Ectodermal cell (in vitro differentiated cells): ENCODE data around the gene BAIAP2L2.
"Not testable (repeated sequence)": the region's sequence is repeated elsewhere in the genome, so short reads cannot be mapped to it uniquely, and the experiment has no call there.

Experiments used
- H3K27ac ChIP-seq: 2 replicates; pipeline ENCODE4 v1.7.0; 2013; ENCODE audit warnings: mild to moderate bottlenecking, low read depth, low read length; ENCODE audit not compliant: insufficient read depth, poor library complexity, severe bottlenecking
- H3K27me3 ChIP-seq: 2 replicates; pipeline ENCODE4 v1.7.0; 2013; ENCODE audit warnings: mild to moderate bottlenecking, low read length; ENCODE audit not compliant: insufficient read depth, control insufficient read depth, poor library complexity, severe bottlenecking
- H3K36me3 ChIP-seq: one replicate; pipeline ENCODE4 v1.7.0; 2013; ENCODE audit warnings: low read length; ENCODE audit not compliant: control insufficient read depth, insufficient read depth
- H3K4me1 ChIP-seq: one replicate; pipeline ENCODE4 v1.7.0; 2013; ENCODE audit warnings: low read length; ENCODE audit not compliant: control insufficient read depth, insufficient read depth
- H3K4me3 ChIP-seq: 2 replicates; pipeline ENCODE4 v1.7.0; 2013; ENCODE audit warnings: low read depth, low read length, control low read depth; ENCODE audit not compliant: insufficient read depth
- H3K9me3 ChIP-seq: 2 replicates; pipeline ENCODE4 v1.7.0; 2013; ENCODE audit warnings: mild to moderate bottlenecking, low read length, moderate library complexity; ENCODE audit not compliant: control insufficient read depth
- WGBS, 2 experiments: methylation state at CpG; one replicate each; pipeline ENCODE4 v1.1.7; 2013; ENCODE audit warnings: missing lambda C conversion rate in 2 of 2; 5-methylcytosine and 5-hydroxymethylcytosine counted together

BAIAP2L2 gene

DNA sequence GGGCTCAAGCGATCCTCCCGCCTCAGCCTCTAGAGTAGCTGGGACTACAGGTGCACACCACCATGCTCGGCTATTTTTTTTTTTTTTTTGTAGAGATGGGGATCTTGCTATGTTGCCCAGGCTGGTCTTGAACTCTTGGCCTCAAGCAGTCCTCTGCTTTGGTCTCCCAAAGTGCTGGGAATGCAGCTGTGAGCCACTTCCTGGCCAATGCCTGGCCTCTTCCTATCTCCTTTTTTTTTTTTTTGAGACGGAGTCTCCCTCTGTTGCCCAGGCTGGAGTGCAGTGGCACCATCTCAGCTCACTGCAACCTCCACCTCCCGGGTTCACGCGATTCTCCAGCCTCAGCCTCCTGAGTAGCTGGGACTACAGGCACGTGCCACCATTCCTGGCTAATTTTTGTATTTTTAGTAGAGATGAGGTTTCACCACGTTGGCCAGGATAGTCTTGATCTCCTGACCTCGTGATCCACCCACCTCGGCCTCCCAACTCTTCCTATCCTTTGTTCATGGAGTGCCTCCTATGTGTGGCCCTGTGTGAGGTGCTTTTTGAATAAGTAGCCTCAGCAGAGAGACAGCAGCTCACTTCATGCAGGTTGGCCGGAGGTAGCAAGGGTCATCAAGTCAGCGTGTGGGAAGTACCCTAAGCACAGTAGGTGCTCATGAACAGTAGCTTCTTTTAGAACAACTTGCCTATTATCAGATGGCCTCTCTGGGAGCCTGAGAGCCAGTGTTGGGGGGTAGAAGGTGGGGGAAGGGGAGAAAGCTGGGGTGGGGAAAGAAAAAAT, 72.9 kb downstream of the BAIAP2L2 start:
- not testable (repeated sequence) for H3K27ac ChIP-seq, H3K36me3 ChIP-seq, H3K9me3 ChIP-seq, H3K4me3 ChIP-seq, H3K27me3 ChIP-seq
- 90 to 93% methylated on average over 13 of the region's 13 CpGs for WGBS, 2 experiments
- peaks cover 35% of the 10 kb centered on the region for H3K4me1 ChIP-seq

- no peaks in the 10 kb centered on the region for H3K27me3 ChIP-seq
- H3K36me3 ChIP-seq, result no peaks in the 10 kb centered on the region
- no peak overlapping the region for H3K27ac ChIP-seq
- 84 to 85% methylated on average over 10 of the region's 10 CpGs for WGBS, 2 experiments
- no peak overlapping the region for H3K4me3 ChIP-seq
- H3K9me3 ChIP-seq, result no peaks in the 10 kb centered on the region
- H3K4me1 ChIP-seq, result peaks cover 35% of the 10 kb centered on the region
These were observed 74.0 kb downstream of the BAIAP2L2 start for GRCh38 chr22:38036392-38037062.

DNA sequence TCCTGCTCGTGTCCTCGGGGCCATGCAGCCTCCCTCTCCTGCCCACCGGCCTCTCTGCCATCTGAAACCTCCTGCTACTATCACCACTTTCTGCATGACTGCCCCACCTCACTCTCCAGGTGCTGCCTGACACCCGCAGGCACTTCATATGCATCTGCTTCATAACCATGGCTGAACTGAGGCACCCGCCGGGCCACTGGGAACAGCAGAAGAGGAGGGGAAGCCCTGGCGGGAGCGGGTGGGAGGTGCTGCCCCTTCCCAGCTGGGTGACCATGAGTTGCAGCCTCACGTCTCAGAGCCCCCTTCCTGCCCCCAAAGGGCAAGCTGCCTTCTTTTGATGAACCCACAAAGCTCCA, 75.0 kb downstream of the BAIAP2L2 start:
- Histone ChIP-seq H3K27ac (no peak overlapping the region), H3K9me3 (no peaks in the 10 kb centered on the region), H3K4me3 (no peak overlapping the region), H3K27me3 (no peaks in the 10 kb centered on the region), H3K4me1 (peaks cover 44% of the 10 kb centered on the region), H3K36me3 (no peaks in the 10 kb centered on the region)
- WGBS, 2 experiments, result 83 to 87% methylated on average over 9 of the region's 9 CpGs
